B cell (primary cell): ENCODE measurements around the gene RAB3IL1. TPM values are rescaled to one million over a fixed set of nuclear protein-coding genes. Genes with fewer than 3 reads are reported as not detected.
A peak's percentile ranks its signal among the peaks of the same experiment; 100 is the strongest.
"Not testable (repeated sequence)": the region's sequence is repeated elsewhere in the genome, so short reads cannot be mapped to it uniquely, and the experiment has no call there.

Experiments
- ATAC-seq: fragments of 200-7000 bp; cut with Tn5 transposase; one replicate; pipeline ENCODE4 v1.10.0; 2021; ENCODE audit warnings: low read depth, mild to moderate bottlenecking, moderate number of reproducible peaks, moderate library complexity
- CTCF ChIA-PET: fragments of 350-600 bp; sonication (Branson Sonifier 250); formaldehyde crosslinking; loops from one replicate; lab custom pipeline; 2021; ENCODE audit warnings: antibody characterized with exemption, inconsistent platforms; lab: Charles Lee
- POLR2A ChIA-PET: fragments of 350-600 bp; sonication (Branson Sonifier 250); formaldehyde crosslinking; loops from one replicate; lab custom pipeline; 2021; ENCODE audit warnings: antibody characterized with exemption; lab: Charles Lee
- DNase-seq: peaks from one replicate; pipeline ENCODE4 v3.0.0; 2013
- H2AFZ ChIP-seq: 2 replicates; pipeline ENCODE4 v1.6.1; 2012; ENCODE audit warnings: mild to moderate bottlenecking, low read depth, low read length; ENCODE audit not compliant: insufficient read depth, poor library complexity, severe bottlenecking
- H3K27ac ChIP-seq, 2 donors: 1 replicate in 1 of 2; 2 replicates in 1 of 2; pipeline ENCODE4 v1.5.1; 2012 to 2013; ENCODE audit warnings: low read length in 2 of 2, mild to moderate bottlenecking in 2 of 2, moderate library complexity in 1 of 2
- H3K27me3 ChIP-seq, 4 experiments: fragments of 200-600 bp in 1 of 4; sonication (generic) in 1 of 4; replicated peaks in 1 of 4; 1 replicate in 2 of 4; 2 replicates in 2 of 4; pipeline versions ENCODE4 v1.6.1 to v1.7.0; 2013 to 2016; ENCODE audit warnings: low read length in 3 of 4, mild to moderate bottlenecking in 2 of 4, mixed read lengths in 1 of 4, moderate library complexity in 1 of 4; ENCODE audit not compliant: insufficient read depth in 4 of 4, control insufficient read depth in 3 of 4; ENCODE audit errors: control extremely low read depth in 1 of 4
- H3K36me3 ChIP-seq, 2 experiments: replicated peaks in 1 of 2; 1 replicate in 1 of 2; 2 replicates in 1 of 2; pipeline versions ENCODE4 v1.6.1 to v1.7.1; 2013; ENCODE audit warnings: low read length in 1 of 2; ENCODE audit not compliant: insufficient read depth in 2 of 2, control insufficient read depth in 1 of 2; ENCODE audit errors: control extremely low read depth in 1 of 2, extremely low read depth in 1 of 2
- H3K4me1 ChIP-seq, 2 donors: fragments of 200-600 bp in 1 of 2; sonication (generic) in 1 of 2; 1 replicate in 1 of 2; 2 replicates in 1 of 2; pipeline versions ENCODE4 v1.5.1 to v1.6.1; 2013 to 2017; ENCODE audit warnings: low read length in 2 of 2; ENCODE audit not compliant: control insufficient read depth in 2 of 2, insufficient read depth in 2 of 2
- H3K4me2 ChIP-seq: replicated peaks from 2 replicates; pipeline ENCODE3; 2012; ENCODE audit warnings: mild to moderate bottlenecking, low read depth, low read length; ENCODE audit not compliant: poor library complexity, severe bottlenecking
- H3K4me3 ChIP-seq, 5 experiments: fragments of 200-600 bp in 1 of 5; sonication (generic) in 1 of 5; 1 replicate in 3 of 5; 2 replicates in 2 of 5; pipeline versions ENCODE4 v1.5.1 to v1.7.0; 2011 to 2016; ENCODE audit warnings: low read length in 4 of 5, mild to moderate bottlenecking in 4 of 5, low read depth in 2 of 5, control low read depth in 1 of 5, moderate library complexity in 1 of 5; ENCODE audit not compliant: insufficient read depth in 1 of 5; ENCODE audit errors: control extremely low read depth in 1 of 5, extremely low read depth in 1 of 5
- H3K79me2 ChIP-seq: fragments of 200-600 bp; sonication (generic); one replicate; pipeline ENCODE4 v1.6.0; 2016; ENCODE audit warnings: low read length; ENCODE audit not compliant: control insufficient read depth, insufficient read depth
- H3K9ac ChIP-seq: fragments of 200-600 bp; sonication (generic); 2 replicates; pipeline ENCODE4 v1.6.1; 2017; ENCODE audit warnings: mild to moderate bottlenecking, low read length, moderate library complexity
- H3K9me3 ChIP-seq, 3 donors: one replicate each; pipeline versions ENCODE4 v1.6.1 to v1.7.1; 2013; ENCODE audit warnings: low read length in 2 of 3; ENCODE audit not compliant: control insufficient read depth in 2 of 3, insufficient read depth in 1 of 3; ENCODE audit errors: control extremely low read depth in 1 of 3
- H4K20me1 ChIP-seq: 2 replicates; pipeline ENCODE4 v1.6.0; 2012; ENCODE audit warnings: mild to moderate bottlenecking, low read length; ENCODE audit not compliant: insufficient read depth, control insufficient read depth, poor library complexity, severe bottlenecking
- H3K27ac Mint-ChIP-seq: one replicate; pipeline ENCODE4 v1.8.0; 2021; ENCODE audit warnings: mixed read lengths
- H3K27me3 Mint-ChIP-seq: one replicate; pipeline ENCODE4 v1.8.0; 2021; ENCODE audit warnings: mixed read lengths
- H3K4me1 Mint-ChIP-seq: one replicate; pipeline ENCODE4 v1.8.0; 2021; ENCODE audit warnings: mixed read lengths
- H3K4me3 Mint-ChIP-seq: one replicate; pipeline ENCODE4 v1.8.0; 2021; ENCODE audit warnings: mixed read lengths
- H3K9me3 Mint-ChIP-seq: one replicate; pipeline ENCODE4 v1.8.0; 2022; ENCODE audit warnings: mixed read lengths; ENCODE audit not compliant: insufficient read depth
- CTCF ChIP-seq: fragments of 200-600 bp; IDR thresholded peaks from one replicate; pipeline ENCODE4 v1.8.0; 2022; ENCODE audit warnings: antibody characterized with exemption, mild to moderate bottlenecking
- EZH2 ChIP-seq: IDR thresholded peaks from 2 replicates; pipeline ENCODE4 v1.6.1; 2012; ENCODE audit warnings: borderline replicate concordance, low read depth, mild to moderate bottlenecking, moderate library complexity, low read length; ENCODE audit not compliant: insufficient read depth, poor library complexity, severe bottlenecking
- WGBS: methylation state at CpG from one replicate; pipeline ENCODE4 v1.1.5; 2013; ENCODE audit warnings: missing lambda C conversion rate; ENCODE audit not compliant: insufficient coverage; 5-methylcytosine and 5-hydroxymethylcytosine counted together
- intact Hi-C: fragments of 100-400 bp; cut with micrococcal nuclease; formaldehyde crosslinking; loops from one replicate; pipeline ENCODE4 v1.10.0; 2022
- polyA plus RNA-seq: library from polyadenylated mRNA; depleted of rRNA; stranded (reverse); fragments of >200 nt; gene quantifications from 2 replicates; pipeline ENCODE4 v1.2.3, GENCODE V29; 2012
- total RNA-seq, 2 donors: library from RNA; stranded (reverse); fragments of 120-200 nt in 1 of 2; gene quantifications; 1 replicate in 1 of 2; 2 replicates in 1 of 2; pipeline versions ENCODE4 v1.2.3 to v1.2.4, GENCODE V29; 2013 to 2022

The RAB3IL1 gene
- total and polyA plus RNA-seq, 2 donors (not counting 1 experiment from before 2014, with no cell fraction given), result 0.27 TPM; not detected in 1

- intact Hi-C loops, result no loop called here
- no peak overlapping the region for H2AFZ ChIP-seq
- H3K9me3 ChIP-seq, result peaks cover 0 to 11% (median 0%) of the 10 kb centered on the region in 3 donors
- ATAC-seq (no peak), DNase-seq (no peak)
- CTCF ChIA-PET, result interaction anchor here (0.9 to 17.9 kb wide), 8 partner anchors 9 to 201 kb away, joined by 3 to 307 read pairs (median 26); partner anchors contain the start of genes BEST1 and FADS3
- peaks cover 0 to 9% of the 10 kb centered on the region in 2 experiments for H3K36me3 ChIP-seq
- Mint-ChIP-seq H3K27ac (peak overlapping the region; percentile 1), H3K27me3 (no peaks in the 10 kb centered on the region), H3K4me1 (peaks cover 57% of the 10 kb centered on the region), H3K4me3 (peak overlapping the region; percentile 3), H3K9me3 (no peaks in the 10 kb centered on the region)
- no peak overlapping the region for H3K4me2 ChIP-seq
- no peak overlapping the region for H3K27ac ChIP-seq
- TF ChIP-seq CTCF (no peak), EZH2 (no peak)
- H3K27me3 ChIP-seq, result no peaks in the 10 kb centered on the region
- WGBS, result 50% methylated on average over 2 of the region's 6 CpGs
- no peak overlapping the region for H3K9ac ChIP-seq
- POLR2A ChIA-PET, result interaction anchor here (0.7 kb wide), 1 partner anchor 16 kb away, joined by 3 read pairs; no protein-coding TSS in a partner anchor
- peaks cover 24% of the 10 kb centered on the region for H4K20me1 ChIP-seq
- H3K79me2 ChIP-seq, result peaks cover 35% of the 10 kb centered on the region
- no peak overlapping the region for H3K4me3 ChIP-seq
- H3K4me1 ChIP-seq, result peaks cover 29 to 59% of the 10 kb centered on the region in 2 donors
These were observed 34.5 kb downstream of the RAB3IL1 start for GRCh38 chr11:61882879-61883278.

GRCh38 chr11:61882267-61882666 lies 35.1 kb downstream of the RAB3IL1 start:
- H3K9me3 ChIP-seq, result peaks cover 0 to 11% (median 0%) of the 10 kb centered on the region in 3 donors

More at GRCh38 chr11:61882267-61882666, 35.1 kb downstream of the RAB3IL1 start:
- H3K27ac ChIP-seq, H3K9ac ChIP-seq, H3K4me2 ChIP-seq, H3K36me3 ChIP-seq, intact Hi-C loops, H3K4me3 ChIP-seq, H3K27me3 Mint-ChIP-seq, ATAC-seq, DNase-seq, H3K4me3 Mint-ChIP-seq, H2AFZ ChIP-seq, H3K9me3 Mint-ChIP-seq, H3K27me3 ChIP-seq: not testable (repeated sequence)
- ChIA-PET POLR2A (interaction anchor here (0.6 to 1.1 kb wide), 4 partner anchors 8 to 89 kb away, joined by 3 to 4 read pairs (median 3); partner anchors contain the start of gene FEN1), CTCF (interaction anchor here (0.6 to 17.9 kb wide), 8 partner anchors 10 to 202 kb away, joined by 3 to 307 read pairs (median 26); partner anchors contain the start of genes BEST1 and FADS3)
- peaks cover 29 to 59% of the 10 kb centered on the region in 2 donors for H3K4me1 ChIP-seq
- WGBS, result 90% methylated on average over 2 of the region's 3 CpGs
- peaks cover 29% of the 10 kb centered on the region for H3K79me2 ChIP-seq
- Mint-ChIP-seq H3K4me1 (peaks cover 55% of the 10 kb centered on the region), H3K27ac (peak overlapping the region; percentile 50)
- peaks cover 18% of the 10 kb centered on the region for H4K20me1 ChIP-seq
